ENCODE results near the gene ECEL1. TPM values are rescaled to one million over a fixed set of nuclear protein-coding genes. Genes with fewer than 3 reads are reported as not detected.

The ECEL1 gene
- total and polyA plus RNA-seq, 2 of the 4 experiments (the other 2 are of a cell fraction): not detected

DNA sequence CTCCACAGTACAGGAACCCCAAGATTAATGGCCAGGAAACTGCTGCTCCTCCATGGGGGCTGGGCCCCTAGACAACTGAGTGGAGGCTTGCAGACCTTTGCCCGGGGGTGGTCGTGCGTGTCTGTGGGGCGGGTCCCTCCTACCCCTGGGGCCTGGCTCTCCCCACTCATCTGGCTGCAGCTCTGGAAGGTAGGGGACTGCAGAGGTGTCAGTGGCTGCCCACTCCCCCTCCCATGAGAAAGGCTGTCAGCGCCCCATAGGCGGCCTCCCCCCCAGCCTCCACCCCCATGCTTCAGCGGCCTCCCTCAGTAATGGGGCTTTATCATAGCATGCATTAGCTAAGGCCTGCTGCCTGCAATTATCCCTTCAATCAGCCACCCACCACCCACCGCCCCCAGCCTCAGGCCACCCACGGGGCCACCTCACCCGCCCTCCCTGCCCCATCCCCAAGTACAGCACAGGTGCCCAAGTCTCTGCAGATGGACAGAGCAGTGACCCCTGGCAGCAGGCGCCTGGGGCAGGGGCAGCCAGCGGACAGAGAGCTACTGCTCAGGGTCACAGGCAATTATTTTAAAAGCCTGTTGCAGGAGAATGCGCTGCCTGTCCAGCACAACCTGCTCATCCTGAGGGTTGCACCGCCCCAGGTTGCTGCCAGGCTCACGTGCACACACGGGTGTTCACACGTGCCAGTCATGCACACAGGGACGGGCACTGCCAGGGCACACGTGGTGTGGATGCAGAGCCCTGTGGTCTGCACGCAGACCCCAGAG is 9.1 kb upstream of the ECEL1 start:
- in situ Hi-C loops (cut with MboI; ENCODE audit: low sequenced_read_pairs) (no loop called here), intact Hi-C loops (cut with micrococcal nuclease) (no loop called here), dilution Hi-C loops (cut with HindIII; ENCODE audit: low sequenced_read_pairs, unreplicated experiment) (no loop called here)
- WGBS, 2 experiments (ENCODE audit: extremely low coverage in 2 of 2, insufficient read length in 1 of 2): 66% methylated on average over 8 of the region's 20 CpGs; no CpG with 5 or more reads in 1 of the 2 experiments
- no TSS peak for BruUV-seq (replicated peaks)
- Histone ChIP-seq H2AK5ac (ENCODE audit: low read depth, low read length) (no peak overlapping the region), H4K91ac (ENCODE audit: insufficient read depth, low read depth, low read length) (no peak overlapping the region), H2AFZ (replicated peaks; ENCODE audit: low read length, poor library complexity) (no peak overlapping the region), H4K5ac (ENCODE audit: low read depth, low read length) (no peak overlapping the region), H3K36me3 (ENCODE audit: control insufficient read depth, insufficient read depth, low read length) (no peaks in the 10 kb centered on the region), H2BK20ac (ENCODE audit: low read depth, low read length) (no peak overlapping the region), H3K4me3 (ENCODE audit: insufficient read depth, low read depth, low read length) (no peak overlapping the region), H3K18ac (ENCODE audit: low read depth, low read length) (no peak overlapping the region), H3K9ac (ENCODE audit: low read depth, low read length) (no peak overlapping the region), H3K14ac (replicated peaks; ENCODE audit: low read depth, low read length) (no peak overlapping the region), H3K4me1 (ENCODE audit: control insufficient read depth, insufficient read depth, low read length) (no peaks in the 10 kb centered on the region), H3K56ac (ENCODE audit: extremely low read depth, insufficient read depth, low read length) (no peak overlapping the region), H3K27me3 (ENCODE audit: control insufficient read depth, insufficient read depth, low read length) (peaks cover 57% of the 10 kb centered on the region), H3K9me1 (ENCODE audit: insufficient read depth, low read length) (no peaks in the 10 kb centered on the region), H3K27ac (ENCODE audit: insufficient read depth, low read length) (no peak overlapping the region), H3K4me2 (ENCODE audit: low read depth, low read length) (no peak overlapping the region), H2BK120ac (ENCODE audit: low read depth, low read length) (no peak overlapping the region), H3K79me1 (ENCODE audit: low read depth in 1 of 2, low read length in 2 of 2) (no peaks in the 10 kb centered on the region), H4K8ac (ENCODE audit: low read depth in 2 of 2, low read length in 2 of 2) (no peak overlapping the region), H3K23ac (ENCODE audit: low read depth, low read length) (no peak overlapping the region), H2AK9ac (replicated peaks; ENCODE audit: low read depth, low read length, poor library complexity) (no peak overlapping the region), H4K20me1 (ENCODE audit: insufficient read depth, low read length) (no peaks in the 10 kb centered on the region; the same call in 1 of the 2 replicates), H2BK15ac (ENCODE audit: low read depth, low read length) (no peak overlapping the region), H2BK5ac (ENCODE audit: low read depth, low read length, poor library complexity, severe bottlenecking) (no peak overlapping the region), H3K9me3 (ENCODE audit: control insufficient read depth, insufficient read depth, low read length) (no peaks in the 10 kb centered on the region), H3K4ac (ENCODE audit: low read depth, low read length) (no peak overlapping the region)
- CTCF ChIA-PET: no interaction called here
- ATAC-seq (ENCODE audit: low read depth) (no peak), DNase-seq (no peak)
- POLR2A ChIA-PET (ENCODE audit: unreplicated experiment): no interaction called here
- no peak for TF ChIP-seq CHD1 (IDR thresholded peaks at IDR 0.05; ENCODE audit: low read depth, low read length)
- no peak for TF ChIP-seq FOS (IDR thresholded peaks at IDR 0.05; ENCODE audit: low read depth, low read length)
- no peak for TF ChIP-seq MAFK (IDR thresholded peaks at IDR 0.05; ENCODE audit: low read depth, low read length)
- no peak for TF ChIP-seq NFE2L2 (IDR thresholded peaks at IDR 0.05; ENCODE audit: low read depth, low read length)
- no peak for TF ChIP-seq MAZ (IDR thresholded peaks at IDR 0.05; ENCODE audit: borderline replicate concordance, low read depth, low read length)
- TF ChIP-seq POLR2A (IDR thresholded peaks at IDR 0.05; ENCODE audit: low read depth, low read length): no peak
- TF ChIP-seq RAD21 (IDR thresholded peaks at IDR 0.05; ENCODE audit: low read length): no peak
- no peak for TF ChIP-seq MXI1 (IDR thresholded peaks at IDR 0.05; ENCODE audit: borderline replicate concordance, low read depth, low read length)
- TF ChIP-seq CEBPB (IDR thresholded peaks at IDR 0.05; ENCODE audit: low read depth, low read length): no peak
- no peak for TF ChIP-seq USF2 (IDR thresholded peaks at IDR 0.05; ENCODE audit: low read depth, low read length)
- no peak for TF ChIP-seq ELK1 (IDR thresholded peaks at IDR 0.05; ENCODE audit: borderline replicate concordance, low read depth, low read length)
- no peak for TF ChIP-seq RCOR1 (IDR thresholded peaks at IDR 0.05; ENCODE audit: insufficient replicate concordance, low read length)
